HAP-1 (cell line): ENCODE results near the gene TXLNG.

Experiments used
- DNase-seq, 2 experiments: peaks; one replicate each; pipeline ENCODE4 v3.0.0-alpha.2; 2016 to 2020; ENCODE audit warnings: low spot score in 2 of 2
- H3K27me3 ChIP-seq: fragments of 250-450 bp; sonication (Bioruptor Pico); 2 replicates; pipeline ENCODE4 v1.5.1; 2020; ENCODE audit warnings: low read depth, mild to moderate bottlenecking, moderate library complexity
- H3K36me3 ChIP-seq: fragments of 250-450 bp; sonication (Bioruptor Pico); replicated peaks from 2 replicates; pipeline ENCODE4 v1.5.1; 2020; ENCODE audit warnings: mild to moderate bottlenecking
- H3K4me1 ChIP-seq: fragments of 250-450 bp; sonication (Bioruptor Pico); 2 replicates; pipeline ENCODE4 v1.5.1; 2020; ENCODE audit warnings: mild to moderate bottlenecking
- H3K4me3 ChIP-seq: fragments of 250-450 bp; sonication (Bioruptor Pico); 2 replicates; pipeline ENCODE4 v1.5.1; 2020; ENCODE audit warnings: mild to moderate bottlenecking, moderate library complexity
- H3K9me3 ChIP-seq: fragments of 250-450 bp; sonication (Bioruptor Pico); 2 replicates; pipeline ENCODE4 v1.5.1; 2020; ENCODE audit warnings: mild to moderate bottlenecking, moderate library complexity
- in situ Hi-C: fragments of 300-500 bp; cut with MboI; formaldehyde crosslinking; loops from 3 replicates; pipeline ENCODE4 v1.14.3; 2020; ENCODE audit warnings: low sequenced_read_pairs, inconsistent platforms, mixed read lengths

TXLNG gene

GRCh38 chrX:16836371-16836770 lies 50.1 kb downstream of the TXLNG start:
- H3K27me3 ChIP-seq: no peaks in the 10 kb centered on the region
- H3K4me1 ChIP-seq: peaks cover 8% of the 10 kb centered on the region; the same call in 1 of the 2 replicates
- H3K9me3 ChIP-seq: no peaks in the 10 kb centered on the region
- peak in 1 of 2 experiments; percentile 54 for DNase-seq
- peaks cover 94% of the 10 kb centered on the region for H3K36me3 ChIP-seq
- in situ Hi-C loops: no loop called here
- no peak overlapping the region for H3K4me3 ChIP-seq

GRCh38 chrX:16838202-16839066 lies 52.2 kb downstream of the TXLNG start:
- in situ Hi-C loops: no loop called here
- peaks cover 90% of the 10 kb centered on the region for H3K36me3 ChIP-seq
- no peak overlapping the region for H3K4me3 ChIP-seq
- peaks cover 24% of the 10 kb centered on the region for H3K4me1 ChIP-seq
- no peaks in the 10 kb centered on the region for H3K27me3 ChIP-seq
- H3K9me3 ChIP-seq: no peaks in the 10 kb centered on the region
- DNase-seq: no peak

GRCh38 chrX:16839219-16839851 lies 53.1 kb downstream of the TXLNG start:
- H3K27me3 ChIP-seq: no peaks in the 10 kb centered on the region
- H3K36me3 ChIP-seq: peaks cover 87% of the 10 kb centered on the region
- DNase-seq: no peak
- in situ Hi-C loops: no loop called here
- no peaks in the 10 kb centered on the region for H3K9me3 ChIP-seq
- H3K4me1 ChIP-seq: peaks cover 33% of the 10 kb centered on the region
- H3K4me3 ChIP-seq: no peak overlapping the region

- in situ Hi-C loops: no loop called here
- no peak overlapping the region for H3K4me3 ChIP-seq
- peaks cover 87% of the 10 kb centered on the region for H3K36me3 ChIP-seq
- no peaks in the 10 kb centered on the region for H3K9me3 ChIP-seq
- peaks cover 39% of the 10 kb centered on the region for H3K4me1 ChIP-seq
- DNase-seq: peak in 1 of 2 experiments; percentile 29
- H3K27me3 ChIP-seq: no peaks in the 10 kb centered on the region
Measured at GRCh38 chrX:16839852-16840460, 53.7 kb downstream of the TXLNG start.

DNA sequence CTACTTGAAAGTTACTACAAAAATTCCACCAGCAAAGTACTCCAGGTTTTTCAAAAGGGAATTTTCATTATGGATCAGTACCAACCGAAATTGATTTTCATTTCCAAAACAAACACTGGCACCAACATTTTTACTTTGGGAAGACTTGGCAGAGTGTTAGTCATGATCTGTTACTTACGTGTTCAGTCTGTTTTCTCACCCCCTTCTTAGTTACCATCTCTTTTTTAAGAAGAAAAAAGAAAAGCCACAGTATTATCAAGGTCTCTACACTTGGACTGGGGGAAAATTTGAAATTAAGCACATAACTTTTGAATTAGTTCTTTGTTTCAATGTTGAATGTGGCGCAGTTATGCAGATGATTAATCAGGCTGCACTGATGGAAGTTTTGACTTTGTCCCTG lies 56.4 kb downstream of the TXLNG start:
- in situ Hi-C loops: no loop called here
- Histone ChIP-seq H3K4me1 (peaks cover 41% of the 10 kb centered on the region), H3K9me3 (no peaks in the 10 kb centered on the region), H3K4me3 (no peak overlapping the region), H3K27me3 (no peaks in the 10 kb centered on the region), H3K36me3 (peaks cover 87% of the 10 kb centered on the region)
- DNase-seq: no peak

- Histone ChIP-seq H3K4me1 (peaks cover 41% of the 10 kb centered on the region), H3K4me3 (no peak overlapping the region), H3K36me3 (peaks cover 87% of the 10 kb centered on the region), H3K27me3 (no peaks in the 10 kb centered on the region), H3K9me3 (no peaks in the 10 kb centered on the region)
- in situ Hi-C loops: no loop called here
- DNase-seq: peak; percentile 61 to 96
Measured at GRCh38 chrX:16843208-16843909, 57.1 kb downstream of the TXLNG start.

DNA sequence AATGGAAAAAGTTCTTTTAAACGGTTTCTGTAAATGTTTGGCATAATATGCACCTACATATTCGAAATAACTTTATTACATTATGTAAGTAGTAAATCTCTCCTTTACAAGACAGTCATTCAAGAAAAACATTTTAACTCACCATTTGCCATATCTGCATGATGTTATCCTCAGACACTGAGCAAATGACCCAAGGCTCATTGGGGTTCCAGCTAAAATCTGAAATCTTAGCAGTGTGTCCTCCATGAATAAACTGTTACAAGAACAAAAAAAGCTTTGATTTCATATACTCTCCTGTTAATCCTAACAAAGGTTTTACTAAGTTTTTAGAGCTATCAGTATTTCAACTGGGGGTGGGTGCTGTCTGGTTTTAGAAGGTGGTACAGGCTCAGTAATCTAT lies 59.4 kb downstream of the TXLNG start:
- DNase-seq: no peak
- in situ Hi-C loops: no loop called here
- Histone ChIP-seq H3K4me1 (peaks cover 33% of the 10 kb centered on the region), H3K9me3 (no peaks in the 10 kb centered on the region), H3K4me3 (no peak overlapping the region), H3K27me3 (no peaks in the 10 kb centered on the region), H3K36me3 (peaks cover 89% of the 10 kb centered on the region)

DNA sequence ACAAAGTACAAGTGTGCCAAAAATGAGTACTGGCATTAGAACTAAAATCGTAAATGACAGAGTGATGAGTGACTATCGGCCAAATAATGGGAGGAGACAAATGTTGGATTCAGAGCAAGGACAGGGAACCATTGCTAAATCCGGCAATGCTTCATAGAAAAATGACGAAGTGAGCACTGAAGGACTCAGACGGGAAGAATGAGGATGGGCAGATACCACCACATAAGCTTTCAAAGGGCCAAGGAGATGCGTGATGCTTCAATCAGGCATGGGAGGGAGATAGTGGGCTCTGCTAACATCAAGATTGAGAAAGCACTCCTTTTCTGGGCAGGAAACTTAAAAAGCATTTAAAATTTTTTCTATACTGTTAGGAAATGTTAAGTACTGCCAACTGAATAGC lies 62.3 kb downstream of the TXLNG start:
- H3K4me3 ChIP-seq: no peak overlapping the region
- H3K4me1 ChIP-seq: peaks cover 16% of the 10 kb centered on the region
- H3K36me3 ChIP-seq: peaks cover 96% of the 10 kb centered on the region
- DNase-seq: no peak
- in situ Hi-C loops: no loop called here
- no peaks in the 10 kb centered on the region for H3K27me3 ChIP-seq
- H3K9me3 ChIP-seq: no peaks in the 10 kb centered on the region

GRCh38 chrX:16851421-16851820 lies 65.2 kb downstream of the TXLNG start:
- Histone ChIP-seq H3K27me3 (no peaks in the 10 kb centered on the region), H3K9me3 (no peaks in the 10 kb centered on the region), H3K4me3 (no peak overlapping the region), H3K4me1 (no peaks in the 10 kb centered on the region), H3K36me3 (peaks cover 93% of the 10 kb centered on the region)
- DNase-seq: no peak
- in situ Hi-C loops: no loop called here

- no peak overlapping the region for H3K4me3 ChIP-seq
- H3K27me3 ChIP-seq: no peaks in the 10 kb centered on the region
- no peaks in the 10 kb centered on the region for H3K9me3 ChIP-seq
- peaks cover 93% of the 10 kb centered on the region for H3K36me3 ChIP-seq
- DNase-seq: no peak
- in situ Hi-C loops: no loop called here
- H3K4me1 ChIP-seq: no peaks in the 10 kb centered on the region
Measured at GRCh38 chrX:16851827-16852226, 65.6 kb downstream of the TXLNG start.

- H3K4me1 ChIP-seq: no peaks in the 10 kb centered on the region
- H3K27me3 ChIP-seq: no peaks in the 10 kb centered on the region
- no peaks in the 10 kb centered on the region for H3K9me3 ChIP-seq
- no peak overlapping the region for H3K4me3 ChIP-seq
- no peak for DNase-seq
- in situ Hi-C loops: no loop called here
- H3K36me3 ChIP-seq: peaks cover 93% of the 10 kb centered on the region
Measured at GRCh38 chrX:16852617-16853179, 66.4 kb downstream of the TXLNG start.

DNA sequence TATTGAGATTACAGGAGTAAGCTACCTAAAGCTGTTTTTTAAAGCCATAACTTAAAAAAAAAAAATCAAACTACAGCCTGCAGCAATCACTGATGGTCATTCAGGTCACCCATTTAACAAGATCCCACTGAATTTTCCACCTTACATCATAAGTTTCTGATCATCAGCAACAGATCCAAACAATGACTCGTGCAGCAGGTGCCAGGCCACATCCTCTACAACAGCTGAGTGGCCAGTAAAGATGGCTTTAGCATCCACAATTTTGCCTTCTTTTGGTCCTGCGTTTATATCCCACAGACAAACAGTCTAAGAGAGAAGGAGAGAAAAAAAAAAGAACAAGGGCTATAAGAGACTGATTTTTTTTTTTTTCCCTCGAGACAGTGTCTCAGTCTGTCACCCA lies 67.3 kb downstream of the TXLNG start:
- in situ Hi-C loops: no loop called here
- Histone ChIP-seq H3K36me3 (peaks cover 93% of the 10 kb centered on the region), H3K4me3 (no peak overlapping the region), H3K27me3 (no peaks in the 10 kb centered on the region), H3K9me3 (no peaks in the 10 kb centered on the region), H3K4me1 (no peaks in the 10 kb centered on the region)
- no peak for DNase-seq

DNA sequence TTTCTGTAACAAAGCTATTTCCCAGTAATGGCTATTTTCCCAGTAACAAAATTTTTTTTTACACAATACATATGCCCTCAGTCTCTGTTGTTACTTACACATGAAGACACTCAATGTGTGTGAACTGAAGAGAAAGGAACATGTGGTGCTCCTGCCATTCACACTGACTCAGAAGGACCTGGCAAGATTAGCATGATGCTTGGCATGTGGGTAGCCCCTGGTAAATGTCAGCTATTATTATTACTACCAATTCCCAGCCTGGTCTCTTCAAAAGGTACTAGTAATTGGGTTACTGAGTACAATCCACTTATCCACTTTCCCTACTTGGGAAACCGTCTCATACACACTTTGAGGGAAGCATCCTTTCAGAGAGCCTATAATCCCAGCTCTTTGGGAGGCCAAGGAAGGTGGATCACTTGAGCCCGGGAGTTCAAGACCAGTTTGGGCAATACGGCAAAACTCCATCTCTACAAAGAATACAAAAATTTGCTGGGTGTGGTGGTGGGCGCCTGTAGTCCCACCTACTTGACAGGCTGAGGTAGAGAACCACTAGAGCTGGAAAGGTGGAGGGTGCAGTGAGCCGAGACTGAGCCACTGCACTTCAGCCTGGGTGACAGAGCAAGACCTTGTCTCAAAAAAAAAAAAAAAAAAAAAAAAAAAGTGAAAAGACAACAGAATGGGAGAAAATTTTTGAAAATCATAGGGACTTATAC lies 69.3 kb downstream of the TXLNG start:
- in situ Hi-C loops: no loop called here
- Histone ChIP-seq H3K4me3 (no peak overlapping the region), H3K9me3 (no peaks in the 10 kb centered on the region), H3K27me3 (no peaks in the 10 kb centered on the region), H3K36me3 (peaks cover 93% of the 10 kb centered on the region), H3K4me1 (no peaks in the 10 kb centered on the region)
- no peak for DNase-seq
